Pancreas (tissue), 10 donors: ENCODE results near the gene DSP. TPM values are rescaled to one million over a fixed set of nuclear protein-coding genes. Genes with fewer than 3 reads are reported as not detected.

Source experiments
- ATAC-seq, 4 donors: fragments of 200-7000 bp; cut with Tn5 transposase; one replicate each; pipeline versions ENCODE4 v1.8.0 to v1.9.1; 2020; ENCODE audit warnings: mild to moderate bottlenecking in 4 of 4, moderate library complexity in 4 of 4
- DNase-seq, 6 donors: peaks; one replicate each; pipeline ENCODE4 v3.0.0-alpha.2; 2020
- FAIRE-seq: peaks from 2 replicates; lab custom pipeline; 2012; peaks lifted over from hg19 to GRCh38; lab: Jason Lieb, UNC
- H3K27ac ChIP-seq, 4 donors: fragments of 200-600 bp; sonication (generic); 1 replicate in 3 of 4; 2 replicates in 1 of 4; pipeline versions ENCODE4 v1.5.0 to v1.8.0; 2020
- H3K27me3 ChIP-seq, 4 donors: fragments of 200-600 bp; one replicate each; pipeline ENCODE4 v1.8.0; 2021
- H3K36me3 ChIP-seq, 3 donors: fragments of 200-600 bp; sonication (generic) in 1 of 3; one replicate each; pipeline versions ENCODE4 v1.5.0 to v1.8.0; 2020 to 2021
- H3K4me1 ChIP-seq, 3 donors: fragments of 200-600 bp; one replicate each; pipeline ENCODE4 v1.8.0; 2021
- H3K4me3 ChIP-seq, 4 donors: fragments of 200-600 bp; sonication (generic) in 2 of 4; one replicate each; pipeline versions ENCODE4 v1.5.0 to v1.8.0; 2020 to 2021
- H3K9me3 ChIP-seq, 4 donors: fragments of 200-600 bp; one replicate each; pipeline ENCODE4 v1.8.0; 2021
- CTCF ChIP-seq, 4 donors: fragments of 200-600 bp; sonication (generic) in 3 of 4; IDR thresholded peaks; one replicate each; pipeline versions ENCODE4 v1.5.0 to v1.8.0; 2021; ENCODE audit warnings: antibody characterized with exemption in 4 of 4
- WGBS, 2 donors: extraction: QIAGEN DNeasy Blood & Tissue Kit; methylation state at CpG; one replicate each; pipeline ENCODE4 v1.1.7; 2013; 5-methylcytosine and 5-hydroxymethylcytosine counted together
- intact Hi-C, 3 donors: fragments of 100-400 bp; cut with DNase I; formaldehyde crosslinking; loops; one replicate each; pipeline versions ENCODE4 v1.11.1 to v1.14.2; 2022
- polyA plus RNA-seq, 2 donors: library from polyadenylated mRNA; stranded (reverse); fragments of 200-250 nt; gene quantifications; one replicate each; pipeline ENCODE4 v1.2.3, GENCODE V29; 2013
- total RNA-seq, 6 donors: library from RNA; stranded (reverse); fragmentation: NEBNext Ultra II Directional in 4 of 6; extraction: Animal tissue kit (Norgen Biotek cat#: 25700) in 4 of 6; gene quantifications; one replicate each; pipeline versions ENCODE4 v1.2.1 to v1.2.4, GENCODE V29; 2021 to 2023
- donor health status: healthy with polysubstance abuse.
- donor health status: DM: no; HTN: no; CAD: no; lungs with moderate emphysema.
- donor health status: DM: no; HTN: no; CAD: no.
- donor health status: control.
- donor health status: control.
- donor health status: Bipolar disorder and iron deficiency.
- donor health status: DM: yes; HTN: yes; CAD: no.
- donor health status: DM: no; HTN: no; CAD: no.
- donor health status: DM: no; HTN: no; CAD: no.
- donor health status: DM: yes; HTN: yes; CAD: no.

DSP gene
- total and polyA plus RNA-seq, 8 donors, result 17.3 to 139 (median 111) TPM

GRCh38 chr6:7559651-7560385 lies 18.3 kb downstream of the DSP start:
- Histone ChIP-seq H3K27ac (peak overlapping the region in 3 of 4 donors; percentile 8 to 76 (median 75)), H3K27me3 (no peaks in the 10 kb centered on the region), H3K4me3 (no peak overlapping the region), H3K4me1 (peaks cover 14 to 22% (median 17%) of the 10 kb centered on the region in 3 donors), H3K9me3 (no peaks in the 10 kb centered on the region), H3K36me3 (peaks cover 6 to 71% (median 9%) of the 10 kb centered on the region in 3 donors)
- DNase-seq (no peak), FAIRE-seq (no peak), ATAC-seq (no peak)
- WGBS, 2 donors, result 45 to 46% methylated on average over 2 of the region's 2 CpGs
- intact Hi-C loops, result no loop called here
- TF ChIP-seq CTCF (IDR thresholded peaks at IDR 0.05), result no peak

- 12 to 16% methylated on average over 19 of the region's 19 CpGs for WGBS, 2 donors
- H3K27ac ChIP-seq, result peak overlapping the region; percentile 70 to 77 (median 76)
- DNase-seq (peak; percentile 64 to 96 (median 92)), FAIRE-seq (peak; percentile 5), ATAC-seq (peak; percentile 90 to 93 (median 92))
- intact Hi-C loops, result no loop called here
- peaks cover 6 to 75% (median 15%) of the 10 kb centered on the region in 3 donors for H3K36me3 ChIP-seq
- TF ChIP-seq CTCF (IDR thresholded peaks at IDR 0.05), result no peak
- no peaks in the 10 kb centered on the region for H3K27me3 ChIP-seq
- H3K4me1 ChIP-seq, result peaks cover 10 to 22% (median 15%) of the 10 kb centered on the region in 3 donors
- no peak overlapping the region for H3K4me3 ChIP-seq
- no peaks in the 10 kb centered on the region for H3K9me3 ChIP-seq
Observed at GRCh38 chr6:7561153-7561964, 19.9 kb downstream of the DSP start.

- 89 to 93% methylated on average over 4 of the region's 4 CpGs for WGBS, 2 donors
- peaks cover 10 to 22% (median 15%) of the 10 kb centered on the region in 3 donors for H3K4me1 ChIP-seq
- intact Hi-C loops, result no loop called here
- ATAC-seq (no peak), DNase-seq (no peak), FAIRE-seq (no peak)
- peak overlapping the region; percentile 3 to 76 (median 72) for H3K27ac ChIP-seq
- no peak for TF ChIP-seq CTCF (IDR thresholded peaks at IDR 0.05)
- no peak overlapping the region for H3K4me3 ChIP-seq
- H3K36me3 ChIP-seq, result peaks cover 12 to 77% (median 28%) of the 10 kb centered on the region in 3 donors
- H3K9me3 ChIP-seq, result no peaks in the 10 kb centered on the region
- H3K27me3 ChIP-seq, result no peaks in the 10 kb centered on the region
Observed at GRCh38 chr6:7562769-7563168, 21.3 kb downstream of the DSP start.

- H3K27me3 ChIP-seq, result no peaks in the 10 kb centered on the region
- 97 to 99% methylated on average over 2 of the region's 2 CpGs for WGBS, 2 donors
- TF ChIP-seq CTCF (IDR thresholded peaks at IDR 0.05), result no peak
- no peak for ATAC-seq
- FAIRE-seq, result no peak
- no peak for DNase-seq
- H3K36me3 ChIP-seq, result peaks cover 15 to 88% (median 48%) of the 10 kb centered on the region in 3 donors
- no peak overlapping the region for H3K27ac ChIP-seq
- intact Hi-C loops, result no loop called here
- H3K4me3 ChIP-seq, result no peak overlapping the region
- no peaks in the 10 kb centered on the region for H3K9me3 ChIP-seq
- peaks cover 3 to 11% (median 9%) of the 10 kb centered on the region in 3 donors for H3K4me1 ChIP-seq
Observed at GRCh38 chr6:7566107-7566506, 24.6 kb downstream of the DSP start.
